ENCODE results near the gene DEPP1. TPM values are rescaled to one million over a fixed set of nuclear protein-coding genes. Genes with fewer than 3 reads are reported as not detected.

Gene DEPP1
- total RNA-seq, 1 experiment from 2014 or later, result 1.6 TPM

DNA sequence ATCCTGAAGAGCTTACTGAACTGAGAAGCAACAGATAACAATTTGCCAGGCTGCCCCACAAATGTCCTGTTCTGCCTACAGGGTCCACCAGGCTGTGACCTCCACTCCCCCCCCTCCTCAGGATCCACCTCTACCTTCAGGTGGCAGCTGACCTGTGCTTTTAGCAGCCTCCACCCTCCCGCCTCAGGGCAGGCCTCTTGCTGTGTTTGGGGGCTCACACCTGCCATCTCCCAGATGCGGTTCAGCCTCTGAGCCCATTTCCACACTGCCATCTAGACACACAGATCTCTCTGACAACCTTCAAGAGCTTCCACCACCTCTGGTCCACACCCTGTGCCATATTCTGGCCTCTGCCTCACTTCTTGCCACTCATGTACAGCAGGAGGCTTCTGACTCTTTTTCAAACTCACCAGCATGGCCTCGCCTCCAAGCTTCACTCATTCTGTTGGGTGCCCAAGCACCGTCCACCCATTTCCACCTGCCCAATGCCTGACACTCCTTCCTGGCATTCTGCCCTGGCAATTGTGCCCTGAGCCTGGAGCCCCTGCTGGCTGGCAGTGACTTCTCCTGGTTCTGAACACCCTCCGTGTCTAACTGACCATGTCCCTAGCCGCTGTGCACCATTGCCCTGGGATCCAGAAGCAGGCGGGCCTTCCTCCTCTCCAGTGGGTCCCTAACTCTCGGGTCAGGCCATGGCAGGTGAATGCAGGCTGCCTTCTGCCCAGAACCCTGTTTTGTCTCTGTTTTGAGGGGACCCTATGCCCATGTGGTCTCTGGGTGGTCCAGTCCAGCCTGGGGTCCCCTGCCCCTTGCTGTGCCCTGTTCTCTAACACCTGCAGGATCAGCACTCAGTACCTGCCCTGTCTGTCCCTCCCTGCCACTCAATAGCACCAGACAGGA lies 49.0 kb downstream of the DEPP1 start:
- no peak for ATAC-seq
- H3K4me3 Mint-ChIP-seq, result no peak overlapping the region
- no peak overlapping the region for H3K27ac Mint-ChIP-seq
- ChIA-PET CTCF (interaction anchor here (0.9 to 1.1 kb wide), 2 partner anchors 61 to 65 kb away, joined by 3 read pairs; no protein-coding TSS in a partner anchor), POLR2A (no interaction called here)
- no peaks in the 10 kb centered on the region for H3K36me3 Mint-ChIP-seq
- H3K27me3 Mint-ChIP-seq (ENCODE audit: low read depth), result peaks cover 14% of the 10 kb centered on the region
- DNase-seq (ENCODE audit: low spot score), result no peak
- peaks cover 4% of the 10 kb centered on the region for H3K4me1 Mint-ChIP-seq
- TF ChIP-seq ZNF425 (CRISPR knock-in tag; conservative IDR thresholded peaks at IDR 0.05), result no peak
- TF ChIP-seq NFE2L1 (CRISPR knock-in tag; IDR thresholded peaks at IDR 0.05), result no peak
- TF ChIP-seq ZNF232 (CRISPR knock-in tag; IDR thresholded peaks at IDR 0.05), result no peak
- no peak for TF ChIP-seq TEAD4 (CRISPR knock-in tag; IDR thresholded peaks at IDR 0.05)
- TF ChIP-seq, protein P1, sequence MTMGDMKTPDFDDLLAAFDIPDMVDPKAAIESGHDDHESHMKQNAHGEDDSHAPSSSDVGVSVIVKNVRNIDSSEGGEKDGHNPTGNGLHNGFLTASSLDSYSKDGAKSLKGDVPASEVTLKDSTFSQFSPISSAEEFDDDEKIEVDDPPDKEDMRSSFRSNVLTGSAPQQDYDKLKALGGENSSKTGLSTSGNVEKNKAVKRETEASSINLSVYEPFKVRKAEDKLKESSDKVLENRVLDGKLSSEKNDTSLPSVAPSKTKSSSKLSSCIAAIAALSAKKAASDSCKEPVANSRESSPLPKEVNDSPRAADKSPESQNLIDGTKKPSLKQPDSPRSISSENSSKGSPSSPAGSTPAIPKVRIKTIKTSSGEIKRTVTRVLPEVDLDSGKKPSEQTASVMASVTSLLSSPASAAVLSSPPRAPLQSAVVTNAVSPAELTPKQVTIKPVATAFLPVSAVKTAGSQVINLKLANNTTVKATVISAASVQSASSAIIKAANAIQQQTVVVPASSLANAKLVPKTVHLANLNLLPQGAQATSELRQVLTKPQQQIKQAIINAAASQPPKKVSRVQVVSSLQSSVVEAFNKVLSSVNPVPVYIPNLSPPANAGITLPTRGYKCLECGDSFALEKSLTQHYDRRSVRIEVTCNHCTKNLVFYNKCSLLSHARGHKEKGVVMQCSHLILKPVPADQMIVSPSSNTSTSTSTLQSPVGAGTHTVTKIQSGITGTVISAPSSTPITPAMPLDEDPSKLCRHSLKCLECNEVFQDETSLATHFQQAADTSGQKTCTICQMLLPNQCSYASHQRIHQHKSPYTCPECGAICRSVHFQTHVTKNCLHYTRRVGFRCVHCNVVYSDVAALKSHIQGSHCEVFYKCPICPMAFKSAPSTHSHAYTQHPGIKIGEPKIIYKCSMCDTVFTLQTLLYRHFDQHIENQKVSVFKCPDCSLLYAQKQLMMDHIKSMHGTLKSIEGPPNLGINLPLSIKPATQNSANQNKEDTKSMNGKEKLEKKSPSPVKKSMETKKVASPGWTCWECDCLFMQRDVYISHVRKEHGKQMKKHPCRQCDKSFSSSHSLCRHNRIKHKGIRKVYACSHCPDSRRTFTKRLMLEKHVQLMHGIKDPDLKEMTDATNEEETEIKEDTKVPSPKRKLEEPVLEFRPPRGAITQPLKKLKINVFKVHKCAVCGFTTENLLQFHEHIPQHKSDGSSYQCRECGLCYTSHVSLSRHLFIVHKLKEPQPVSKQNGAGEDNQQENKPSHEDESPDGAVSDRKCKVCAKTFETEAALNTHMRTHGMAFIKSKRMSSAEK (CRISPR knock-in tag; IDR thresholded peaks at IDR 0.05; ENCODE audit: borderline replicate concordance), result no peak
- TF ChIP-seq CREB1 (CRISPR knock-in tag; IDR thresholded peaks at IDR 0.05), result no peak
- TF ChIP-seq, protein P2, sequence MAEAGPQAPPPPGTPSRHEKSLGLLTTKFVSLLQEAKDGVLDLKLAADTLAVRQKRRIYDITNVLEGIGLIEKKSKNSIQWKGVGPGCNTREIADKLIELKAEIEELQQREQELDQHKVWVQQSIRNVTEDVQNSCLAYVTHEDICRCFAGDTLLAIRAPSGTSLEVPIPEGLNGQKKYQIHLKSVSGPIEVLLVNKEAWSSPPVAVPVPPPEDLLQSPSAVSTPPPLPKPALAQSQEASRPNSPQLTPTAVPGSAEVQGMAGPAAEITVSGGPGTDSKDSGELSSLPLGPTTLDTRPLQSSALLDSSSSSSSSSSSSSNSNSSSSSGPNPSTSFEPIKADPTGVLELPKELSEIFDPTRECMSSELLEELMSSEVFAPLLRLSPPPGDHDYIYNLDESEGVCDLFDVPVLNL (CRISPR knock-in tag; IDR thresholded peaks at IDR 0.05; ENCODE audit: borderline replicate concordance, low read depth), result no peak
- no peak for TF ChIP-seq ZNF263 (CRISPR knock-in tag; IDR thresholded peaks at IDR 0.05; ENCODE audit: low read depth)
- TF ChIP-seq NR3C1 (CRISPR knock-in tag; conservative IDR thresholded peaks at IDR 0.05; ENCODE audit: low read depth), result no peak
- TF ChIP-seq, protein P3, sequence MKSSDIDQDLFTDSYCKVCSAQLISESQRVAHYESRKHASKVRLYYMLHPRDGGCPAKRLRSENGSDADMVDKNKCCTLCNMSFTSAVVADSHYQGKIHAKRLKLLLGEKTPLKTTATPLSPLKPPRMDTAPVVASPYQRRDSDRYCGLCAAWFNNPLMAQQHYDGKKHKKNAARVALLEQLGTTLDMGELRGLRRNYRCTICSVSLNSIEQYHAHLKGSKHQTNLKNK (CRISPR knock-in tag; IDR thresholded peaks at IDR 0.05), result no peak
- TF ChIP-seq, protein P4, sequence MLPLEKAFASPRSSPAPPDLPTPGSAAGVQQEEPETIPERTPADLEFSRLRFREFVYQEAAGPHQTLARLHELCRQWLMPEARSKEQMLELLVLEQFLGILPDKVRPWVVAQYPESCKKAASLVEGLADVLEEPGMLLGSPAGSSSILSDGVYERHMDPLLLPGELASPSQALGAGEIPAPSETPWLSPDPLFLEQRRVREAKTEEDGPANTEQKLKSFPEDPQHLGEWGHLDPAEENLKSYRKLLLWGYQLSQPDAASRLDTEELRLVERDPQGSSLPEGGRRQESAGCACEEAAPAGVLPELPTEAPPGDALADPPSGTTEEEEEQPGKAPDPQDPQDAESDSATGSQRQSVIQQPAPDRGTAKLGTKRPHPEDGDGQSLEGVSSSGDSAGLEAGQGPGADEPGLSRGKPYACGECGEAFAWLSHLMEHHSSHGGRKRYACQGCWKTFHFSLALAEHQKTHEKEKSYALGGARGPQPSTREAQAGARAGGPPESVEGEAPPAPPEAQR (CRISPR knock-in tag; IDR thresholded peaks at IDR 0.05), result no peak
- no peak for TF ChIP-seq GTF2I (CRISPR knock-in tag; conservative IDR thresholded peaks at IDR 0.05)
- H3K9me3 Mint-ChIP-seq, result no peaks in the 10 kb centered on the region; the same call in 1 of the 2 replicates

DNA sequence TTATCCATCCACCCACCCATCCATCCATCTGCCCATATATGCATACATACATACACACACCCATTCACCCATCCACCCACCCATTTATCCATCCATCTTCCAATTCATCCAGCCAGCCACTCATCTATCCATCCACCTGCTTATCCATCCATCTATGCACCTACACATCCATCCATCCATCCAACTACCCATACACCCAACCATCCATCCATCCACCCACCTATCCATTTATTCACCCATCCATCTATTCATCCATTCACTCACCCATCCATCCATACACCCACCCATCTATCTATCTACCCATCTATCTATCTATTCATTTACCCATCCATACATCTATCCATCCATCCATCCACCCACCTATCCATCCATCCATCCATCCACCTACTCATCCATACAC lies 50.1 kb downstream of the DEPP1 start:
- no peak for DNase-seq (ENCODE audit: low spot score)
- no peak for ATAC-seq

More for the DNA sequence above, 50.1 kb downstream of the DEPP1 start:
- Mint-ChIP-seq H3K4me3 (no peak overlapping the region), H3K36me3 (no peaks in the 10 kb centered on the region), H3K27ac (no peak overlapping the region), H3K4me1 (peaks cover 4% of the 10 kb centered on the region), H3K27me3 (ENCODE audit: low read depth) (peaks cover 10% of the 10 kb centered on the region), H3K9me3 (no peaks in the 10 kb centered on the region; the same call in 1 of the 2 replicates)
- CTCF ChIA-PET, result interaction anchor here (0.9 to 1.1 kb wide), 2 partner anchors 62 to 66 kb away, joined by 3 read pairs; no protein-coding TSS in a partner anchor
- TF ChIP-seq FOXK1 (CRISPR knock-in tag; IDR thresholded peaks at IDR 0.05) (no peak), EMX1 (CRISPR knock-in tag; IDR thresholded peaks at IDR 0.05) (no peak), NFATC4 (CRISPR knock-in tag; IDR thresholded peaks at IDR 0.05) (no peak), MXD4 (CRISPR knock-in tag; IDR thresholded peaks at IDR 0.05; ENCODE audit: borderline replicate concordance) (no peak), RORB (CRISPR knock-in tag; IDR thresholded peaks at IDR 0.05) (no peak), CBFB (CRISPR knock-in tag; IDR thresholded peaks at IDR 0.05; ENCODE audit: low read depth) (no peak)
- TF ChIP-seq, protein P5, sequence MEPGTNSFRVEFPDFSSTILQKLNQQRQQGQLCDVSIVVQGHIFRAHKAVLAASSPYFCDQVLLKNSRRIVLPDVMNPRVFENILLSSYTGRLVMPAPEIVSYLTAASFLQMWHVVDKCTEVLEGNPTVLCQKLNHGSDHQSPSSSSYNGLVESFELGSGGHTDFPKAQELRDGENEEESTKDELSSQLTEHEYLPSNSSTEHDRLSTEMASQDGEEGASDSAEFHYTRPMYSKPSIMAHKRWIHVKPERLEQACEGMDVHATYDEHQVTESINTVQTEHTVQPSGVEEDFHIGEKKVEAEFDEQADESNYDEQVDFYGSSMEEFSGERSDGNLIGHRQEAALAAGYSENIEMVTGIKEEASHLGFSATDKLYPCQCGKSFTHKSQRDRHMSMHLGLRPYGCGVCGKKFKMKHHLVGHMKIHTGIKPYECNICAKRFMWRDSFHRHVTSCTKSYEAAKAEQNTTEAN (CRISPR knock-in tag; IDR thresholded peaks at IDR 0.05), result no peak
- POLR2A ChIA-PET, result no interaction called here
